HFFc6 (cell line): Measurements from ENCODE around the gene SPECC1L. TPM values are rescaled to one million over a fixed set of nuclear protein-coding genes. Genes with fewer than 3 reads are reported as not detected.

Experiments
- DNase-seq: peaks from one replicate; pipeline ENCODE4 v3.0.0-alpha.2; 2018
- H3K27ac Mint-ChIP-seq: 2 replicates; pipeline ENCODE4 v1.8.0; 2020; ENCODE audit warnings: mild to moderate bottlenecking, mixed read lengths
- H3K27me3 Mint-ChIP-seq: 2 replicates; pipeline ENCODE4 v1.8.0; 2021; ENCODE audit warnings: mild to moderate bottlenecking, moderate library complexity, mixed read lengths; ENCODE audit not compliant: insufficient read depth
- H3K36me3 Mint-ChIP-seq: 2 replicates; pipeline ENCODE4 v1.8.0; 2021; ENCODE audit warnings: low read depth, mixed read lengths
- H3K4me1 Mint-ChIP-seq: 2 replicates; pipeline ENCODE4 v1.8.0; 2020; ENCODE audit warnings: low read depth, mixed read lengths
- H3K4me3 Mint-ChIP-seq: 2 replicates; pipeline ENCODE4 v1.8.0; 2020; ENCODE audit warnings: mild to moderate bottlenecking, moderate library complexity, mixed read lengths
- H3K9me3 Mint-ChIP-seq: 2 replicates; pipeline ENCODE4 v1.8.0; 2020; ENCODE audit warnings: mild to moderate bottlenecking, mixed read lengths
- total RNA-seq, 6 experiments: library from RNA; stranded (reverse); fragmentation: NEBNext Ultra II Directional; extraction: Animal tissue kit (Norgen Biotek cat#: 25700); gene quantifications; 2 replicates in 1 of 6; 3 replicates in 5 of 6; pipeline ENCODE4 v1.2.3, GENCODE V29; 2021
- TF ChIP-seq, protein P1 (sequence below): fragments of 200-600 bp; sonication (generic); IDR thresholded peaks from 2 replicates; pipeline ENCODE4 v1.5.0; 2021; ENCODE audit warnings: antibody characterized with exemption, mild to moderate bottlenecking

SPECC1L gene
- total RNA-seq, 6 experiments from 2014 or later = 47.3 to 61.5 (median 59.1) TPM

DNA sequence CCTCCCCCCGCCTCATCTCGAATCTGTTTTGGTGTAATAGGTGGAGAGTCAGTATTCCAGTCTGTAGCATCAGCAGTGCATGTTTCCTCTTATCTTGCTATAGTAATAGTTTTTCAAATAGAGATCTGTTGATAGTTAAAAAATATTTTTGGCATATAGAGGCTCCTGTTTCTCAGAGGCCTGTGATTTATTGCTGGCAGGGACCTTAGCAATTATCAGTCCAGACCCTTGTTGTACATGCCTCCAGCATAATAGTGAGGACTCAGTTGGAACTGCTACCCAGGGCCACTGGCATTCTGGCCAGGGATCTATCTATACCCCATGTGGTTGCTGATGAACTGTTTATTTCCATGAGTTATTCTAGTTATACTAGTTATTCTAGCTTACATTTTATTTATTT lies 52.6 kb downstream of the SPECC1L start:
- Mint-ChIP-seq H3K36me3 (peaks cover 33% of the 10 kb centered on the region), H3K4me1 (peaks cover 42% of the 10 kb centered on the region), H3K27ac (no peak overlapping the region), H3K27me3 (peaks cover 5% of the 10 kb centered on the region; the same call in 1 of the 2 replicates), H3K9me3 (no peaks in the 10 kb centered on the region), H3K4me3 (no peak overlapping the region)
- no peak for DNase-seq
- TF ChIP-seq, protein P1, sequence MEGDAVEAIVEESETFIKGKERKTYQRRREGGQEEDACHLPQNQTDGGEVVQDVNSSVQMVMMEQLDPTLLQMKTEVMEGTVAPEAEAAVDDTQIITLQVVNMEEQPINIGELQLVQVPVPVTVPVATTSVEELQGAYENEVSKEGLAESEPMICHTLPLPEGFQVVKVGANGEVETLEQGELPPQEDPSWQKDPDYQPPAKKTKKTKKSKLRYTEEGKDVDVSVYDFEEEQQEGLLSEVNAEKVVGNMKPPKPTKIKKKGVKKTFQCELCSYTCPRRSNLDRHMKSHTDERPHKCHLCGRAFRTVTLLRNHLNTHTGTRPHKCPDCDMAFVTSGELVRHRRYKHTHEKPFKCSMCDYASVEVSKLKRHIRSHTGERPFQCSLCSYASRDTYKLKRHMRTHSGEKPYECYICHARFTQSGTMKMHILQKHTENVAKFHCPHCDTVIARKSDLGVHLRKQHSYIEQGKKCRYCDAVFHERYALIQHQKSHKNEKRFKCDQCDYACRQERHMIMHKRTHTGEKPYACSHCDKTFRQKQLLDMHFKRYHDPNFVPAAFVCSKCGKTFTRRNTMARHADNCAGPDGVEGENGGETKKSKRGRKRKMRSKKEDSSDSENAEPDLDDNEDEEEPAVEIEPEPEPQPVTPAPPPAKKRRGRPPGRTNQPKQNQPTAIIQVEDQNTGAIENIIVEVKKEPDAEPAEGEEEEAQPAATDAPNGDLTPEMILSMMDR = no peak

DNA sequence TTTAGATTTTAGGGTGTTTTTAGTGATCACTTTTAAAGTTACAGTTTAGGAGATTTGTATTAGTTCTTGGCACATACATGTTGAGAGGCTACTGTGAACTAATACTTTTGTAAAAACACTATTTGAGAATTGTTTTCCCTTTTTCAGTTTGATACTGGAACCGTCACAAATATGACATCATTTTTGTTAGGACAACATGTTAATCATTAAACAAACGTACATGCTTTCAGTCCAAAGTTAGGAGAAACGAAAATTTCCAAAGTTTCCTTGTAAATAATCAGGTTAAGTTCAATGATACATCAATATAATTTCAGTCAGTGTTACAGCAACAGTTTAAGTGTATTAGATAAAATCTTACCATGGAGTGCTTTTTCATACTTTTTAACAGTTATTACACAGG lies 53.1 kb downstream of the SPECC1L start:
- no peak overlapping the region for H3K27ac Mint-ChIP-seq
- TF ChIP-seq, protein P1 = no peak
- no peaks in the 10 kb centered on the region for H3K9me3 Mint-ChIP-seq
- H3K4me1 Mint-ChIP-seq = peaks cover 42% of the 10 kb centered on the region
- DNase-seq = no peak
- peaks cover 33% of the 10 kb centered on the region for H3K36me3 Mint-ChIP-seq
- no peak overlapping the region for H3K4me3 Mint-ChIP-seq
- peaks cover 5% of the 10 kb centered on the region; the same call in 1 of the 2 replicates for H3K27me3 Mint-ChIP-seq

DNA sequence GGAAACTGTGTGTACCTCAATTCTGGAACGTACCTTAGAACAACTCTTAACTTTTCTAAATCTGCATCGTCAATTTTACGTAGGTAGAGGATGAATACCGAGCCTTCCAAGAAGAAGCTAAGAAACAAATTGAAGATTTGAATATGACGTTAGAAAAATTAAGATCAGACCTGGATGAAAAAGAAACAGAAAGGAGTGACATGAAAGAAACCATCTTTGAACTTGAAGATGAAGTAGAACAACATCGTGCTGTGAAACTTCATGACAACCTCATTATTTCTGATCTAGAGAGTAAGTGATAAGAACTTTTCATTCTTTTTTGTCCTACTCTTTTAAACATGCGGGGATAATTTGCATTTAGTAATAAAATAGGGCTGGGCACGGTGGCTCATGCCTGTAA lies 53.5 kb downstream of the SPECC1L start:
- no peaks in the 10 kb centered on the region for H3K9me3 Mint-ChIP-seq
- H3K4me3 Mint-ChIP-seq = no peak overlapping the region
- H3K4me1 Mint-ChIP-seq = peaks cover 37% of the 10 kb centered on the region
- no peak for DNase-seq
- peaks cover 30% of the 10 kb centered on the region for H3K36me3 Mint-ChIP-seq
- H3K27ac Mint-ChIP-seq = no peak overlapping the region
- TF ChIP-seq, protein P1 = no peak
- peaks cover 5% of the 10 kb centered on the region; the same call in 1 of the 2 replicates for H3K27me3 Mint-ChIP-seq

DNA sequence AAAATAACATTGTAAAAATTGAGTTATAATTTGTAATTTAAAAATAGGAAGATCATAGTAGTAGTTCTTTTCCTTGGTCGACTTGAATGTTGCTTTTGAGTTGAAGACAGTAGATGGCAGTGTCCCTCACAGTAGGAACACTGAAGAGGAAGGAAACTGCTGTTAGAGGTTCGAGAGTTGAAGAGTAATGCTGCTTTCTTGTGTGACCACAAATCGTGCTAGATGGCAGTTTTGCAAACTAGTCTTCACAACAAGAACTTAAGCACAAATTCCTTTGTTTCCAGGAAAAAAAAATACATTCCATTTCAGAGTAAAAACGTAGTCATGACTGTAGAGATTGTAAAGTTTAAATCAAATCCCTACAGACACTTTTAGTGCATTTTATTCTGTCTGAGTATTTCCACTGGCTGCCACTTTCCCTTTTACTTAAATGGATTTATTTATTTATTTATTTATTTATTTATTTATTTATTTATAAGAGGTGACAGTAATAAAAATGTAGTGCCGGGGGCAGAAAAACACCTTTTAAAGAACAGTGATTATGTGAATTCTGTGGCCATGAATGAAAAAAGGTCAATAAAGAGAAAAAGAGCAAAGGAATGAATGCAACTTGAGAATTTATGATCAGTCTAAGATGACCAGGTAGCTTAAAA lies 54.6 kb downstream of the SPECC1L start:
- Mint-ChIP-seq H3K4me1 (peaks cover 37% of the 10 kb centered on the region), H3K36me3 (peaks cover 31% of the 10 kb centered on the region), H3K9me3 (no peaks in the 10 kb centered on the region), H3K27me3 (peaks cover 5% of the 10 kb centered on the region; the same call in 1 of the 2 replicates), H3K27ac (peak overlapping the region; percentile 21), H3K4me3 (no peak overlapping the region)
- peak; percentile 97 for DNase-seq
- TF ChIP-seq, protein P1 = peak; percentile 83

DNA sequence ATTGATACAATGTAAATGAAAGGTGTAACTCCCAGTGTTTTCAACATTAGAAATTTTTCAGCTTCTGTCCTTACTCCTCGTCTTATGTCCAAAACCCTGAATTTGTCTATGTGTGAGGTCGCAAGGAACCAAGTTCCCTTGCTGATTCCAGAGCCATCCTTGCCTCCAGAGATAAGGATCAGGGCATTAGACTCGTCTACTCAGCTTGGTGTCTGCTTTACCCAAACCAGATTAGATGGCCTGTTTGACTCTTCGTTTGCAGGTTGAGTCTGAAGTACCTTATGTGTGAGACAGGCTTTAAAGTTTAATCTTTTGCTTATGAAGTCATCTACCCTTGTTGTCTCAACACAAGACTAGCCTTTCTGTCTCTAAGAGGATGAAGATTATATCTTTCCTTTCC lies 55.6 kb downstream of the SPECC1L start:
- Mint-ChIP-seq H3K27ac (no peak overlapping the region), H3K4me1 (peaks cover 45% of the 10 kb centered on the region), H3K4me3 (no peak overlapping the region), H3K36me3 (peaks cover 28% of the 10 kb centered on the region), H3K9me3 (no peaks in the 10 kb centered on the region), H3K27me3 (peaks cover 4% of the 10 kb centered on the region; the same call in 1 of the 2 replicates)
- DNase-seq = no peak
- TF ChIP-seq, protein P1 = no peak
